Testis (tissue), 2 donors: ENCODE results near the gene SLC17A5.

ENCODE experiments used
- POLR2A ChIP-seq: fragments of 450-650 bp; IDR thresholded peaks from one replicate; pipeline ENCODE4 v1.6.1; 2017; ENCODE audit warnings: antibody characterized with exemption, mild to moderate bottlenecking, moderate library complexity
- TF ChIP-seq, protein P1 (sequence below), 3 experiments: fragments of 450-650 bp in 2 of 3; fragments of 200-600 bp in 1 of 3; sonication (generic) in 1 of 3; IDR thresholded peaks; one replicate each; pipeline ENCODE4 v1.5.1; 2016 to 2019; ENCODE audit warnings: antibody characterized with exemption in 3 of 3, mild to moderate bottlenecking in 2 of 3, moderate library complexity in 1 of 3

DNA sequence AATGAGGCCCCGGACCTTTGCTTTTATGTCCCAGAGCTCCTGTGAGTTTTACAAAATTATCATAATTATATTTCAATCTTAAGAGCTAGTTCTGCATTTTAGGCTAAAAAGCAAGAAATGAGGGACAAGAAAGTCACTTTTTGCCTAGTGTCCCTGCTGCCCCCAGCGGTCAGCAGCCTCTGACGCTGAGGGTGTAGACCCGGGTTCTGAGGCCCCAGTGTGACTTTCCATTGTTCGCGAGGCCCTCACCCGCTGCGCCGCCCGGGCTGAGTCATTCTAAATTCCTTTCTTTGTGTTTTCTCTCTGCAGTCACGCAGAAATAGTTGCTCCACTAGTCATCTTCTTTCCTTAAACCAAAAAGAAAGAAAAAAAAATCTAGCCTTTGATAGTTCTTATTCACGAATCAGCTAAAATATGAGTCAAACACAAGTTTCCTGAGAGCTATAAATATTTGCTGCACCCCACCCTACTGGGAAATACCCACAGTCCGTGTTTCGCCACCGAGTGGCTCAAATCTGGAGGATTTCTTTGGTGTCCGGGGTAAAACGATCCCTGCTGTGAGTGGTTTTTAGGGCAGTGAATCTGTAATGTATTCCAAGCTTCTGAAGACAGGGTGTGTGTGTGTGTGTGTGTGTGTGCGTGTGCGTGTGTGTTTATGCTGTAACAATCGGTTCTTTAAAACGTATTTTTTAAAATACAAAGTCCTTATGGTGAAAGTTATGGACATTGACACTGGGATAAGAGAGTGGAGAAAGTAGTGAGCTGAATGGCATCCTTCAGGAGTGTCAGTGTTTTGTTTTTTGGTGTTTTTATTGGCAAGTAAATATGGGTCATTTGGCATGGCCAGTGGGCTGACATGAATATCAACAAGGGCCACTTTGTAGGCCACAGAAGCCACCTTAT, 73.3 kb downstream of the SLC17A5 start:
- no peak for TF ChIP-seq POLR2A
- TF ChIP-seq, protein P1, sequence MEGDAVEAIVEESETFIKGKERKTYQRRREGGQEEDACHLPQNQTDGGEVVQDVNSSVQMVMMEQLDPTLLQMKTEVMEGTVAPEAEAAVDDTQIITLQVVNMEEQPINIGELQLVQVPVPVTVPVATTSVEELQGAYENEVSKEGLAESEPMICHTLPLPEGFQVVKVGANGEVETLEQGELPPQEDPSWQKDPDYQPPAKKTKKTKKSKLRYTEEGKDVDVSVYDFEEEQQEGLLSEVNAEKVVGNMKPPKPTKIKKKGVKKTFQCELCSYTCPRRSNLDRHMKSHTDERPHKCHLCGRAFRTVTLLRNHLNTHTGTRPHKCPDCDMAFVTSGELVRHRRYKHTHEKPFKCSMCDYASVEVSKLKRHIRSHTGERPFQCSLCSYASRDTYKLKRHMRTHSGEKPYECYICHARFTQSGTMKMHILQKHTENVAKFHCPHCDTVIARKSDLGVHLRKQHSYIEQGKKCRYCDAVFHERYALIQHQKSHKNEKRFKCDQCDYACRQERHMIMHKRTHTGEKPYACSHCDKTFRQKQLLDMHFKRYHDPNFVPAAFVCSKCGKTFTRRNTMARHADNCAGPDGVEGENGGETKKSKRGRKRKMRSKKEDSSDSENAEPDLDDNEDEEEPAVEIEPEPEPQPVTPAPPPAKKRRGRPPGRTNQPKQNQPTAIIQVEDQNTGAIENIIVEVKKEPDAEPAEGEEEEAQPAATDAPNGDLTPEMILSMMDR (IDR thresholded peaks at IDR 0.05): peak; percentile 19 to 30 (median 22)
